ENCODE results near the gene ZNF525. TPM values are rescaled to one million over a fixed set of nuclear protein-coding genes. Genes with fewer than 3 reads are reported as not detected.
A peak's percentile ranks its signal among the peaks of the same experiment; 100 is the strongest.

ZNF525 gene
- total RNA-seq, 6 donors from 2014 or later, result 2.4 to 15.7 (median 9.9) TPM

DNA sequence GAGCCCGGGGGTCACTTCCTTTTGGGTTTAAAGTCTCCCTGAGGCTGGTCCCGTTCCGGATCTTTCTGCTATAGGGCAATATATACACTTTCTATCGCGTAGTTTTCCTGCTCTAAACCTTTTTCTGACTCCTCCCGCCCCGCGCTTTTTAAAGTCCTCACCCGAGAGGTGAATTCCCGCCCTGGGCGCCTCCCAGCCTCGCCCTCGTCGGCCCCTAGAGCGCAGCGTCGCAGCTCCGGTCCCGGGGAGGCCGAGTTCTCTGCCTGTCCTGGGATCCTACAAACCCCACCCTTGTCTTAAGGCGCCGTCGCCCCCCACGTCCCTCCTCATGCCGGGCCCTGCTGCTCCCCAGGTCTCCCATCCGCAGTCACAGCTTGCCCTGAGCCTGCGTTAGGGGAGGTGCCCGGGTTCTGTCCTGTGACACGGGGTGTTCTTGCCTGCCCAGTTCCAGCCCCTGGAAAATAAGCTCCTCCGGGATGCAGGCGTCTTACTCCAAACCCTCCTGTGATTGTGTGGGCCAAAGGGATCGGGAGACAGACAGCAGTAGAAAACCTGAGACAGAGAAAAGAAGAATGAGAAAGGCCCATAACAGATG, 491 bp downstream of the ZNF525 start:
- Histone ChIP-seq H3K27ac (peak overlapping the region; percentile 45 to 75 (median 68)), H3K4me3 (peak overlapping the region; percentile 54 to 81 (median 66)), H3K4me1 (peaks cover 0 to 14% (median 5%) of the 10 kb centered on the region in 4 donors), H3K36me3 (no peaks in the 10 kb centered on the region), H3K9me3 (peaks cover 0 to 6% (median 0%) of the 10 kb centered on the region in 4 donors), H3K27me3 (no peaks in the 10 kb centered on the region)
- WGBS, 2 donors, result 0 to 1% methylated on average over 26 to 32 of the region's 32 CpGs
- DNase-seq (peak; percentile 25 to 82), ATAC-seq (ENCODE audit: low FRiP score in 2 of 2) (peak; percentile 71 to 76)
- TF ChIP-seq POLR2A (IDR thresholded peaks at IDR 0.05) (no peak), POLR2AphosphoS5 (IDR thresholded peaks at IDR 0.05) (no peak), EP300 (IDR thresholded peaks at IDR 0.05) (no peak)
- TF ChIP-seq, protein P1, sequence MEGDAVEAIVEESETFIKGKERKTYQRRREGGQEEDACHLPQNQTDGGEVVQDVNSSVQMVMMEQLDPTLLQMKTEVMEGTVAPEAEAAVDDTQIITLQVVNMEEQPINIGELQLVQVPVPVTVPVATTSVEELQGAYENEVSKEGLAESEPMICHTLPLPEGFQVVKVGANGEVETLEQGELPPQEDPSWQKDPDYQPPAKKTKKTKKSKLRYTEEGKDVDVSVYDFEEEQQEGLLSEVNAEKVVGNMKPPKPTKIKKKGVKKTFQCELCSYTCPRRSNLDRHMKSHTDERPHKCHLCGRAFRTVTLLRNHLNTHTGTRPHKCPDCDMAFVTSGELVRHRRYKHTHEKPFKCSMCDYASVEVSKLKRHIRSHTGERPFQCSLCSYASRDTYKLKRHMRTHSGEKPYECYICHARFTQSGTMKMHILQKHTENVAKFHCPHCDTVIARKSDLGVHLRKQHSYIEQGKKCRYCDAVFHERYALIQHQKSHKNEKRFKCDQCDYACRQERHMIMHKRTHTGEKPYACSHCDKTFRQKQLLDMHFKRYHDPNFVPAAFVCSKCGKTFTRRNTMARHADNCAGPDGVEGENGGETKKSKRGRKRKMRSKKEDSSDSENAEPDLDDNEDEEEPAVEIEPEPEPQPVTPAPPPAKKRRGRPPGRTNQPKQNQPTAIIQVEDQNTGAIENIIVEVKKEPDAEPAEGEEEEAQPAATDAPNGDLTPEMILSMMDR (IDR thresholded peaks at IDR 0.05), result no peak

DNA sequence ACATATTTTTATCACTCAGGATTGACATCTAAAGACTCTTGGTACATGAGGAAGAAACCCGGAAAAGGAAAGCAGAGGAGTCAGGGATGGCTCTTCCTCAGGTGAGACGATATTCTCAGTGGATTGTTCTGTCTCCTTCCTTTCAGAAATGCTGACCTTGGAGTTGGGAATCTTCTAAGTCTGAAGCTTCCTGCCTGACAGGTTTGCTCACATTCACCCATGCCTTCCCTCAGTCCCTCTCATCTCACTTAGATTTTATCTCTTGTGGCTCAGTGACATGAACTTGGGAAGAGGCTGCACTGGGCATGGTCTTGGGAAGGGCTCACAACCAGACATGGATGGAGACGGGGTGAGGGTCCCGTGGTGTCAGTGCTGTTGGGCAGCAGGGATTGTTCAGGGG, 6.7 kb downstream of the ZNF525 start:
- ATAC-seq (ENCODE audit: low FRiP score in 2 of 2) (no peak), DNase-seq (no peak)
- Histone ChIP-seq H3K27me3 (no peaks in the 10 kb centered on the region), H3K9me3 (peaks cover 0 to 6% (median 0%) of the 10 kb centered on the region in 4 donors), H3K4me1 (no peaks in the 10 kb centered on the region), H3K36me3 (peaks cover 0 to 39% (median 26%) of the 10 kb centered on the region in 4 donors), H3K4me3 (no peak overlapping the region), H3K27ac (no peak overlapping the region)
- no peak for TF ChIP-seq EP300 (IDR thresholded peaks at IDR 0.05)
- WGBS, 2 donors, result 89 to 91% methylated on average over 4 of the region's 4 CpGs

DNA sequence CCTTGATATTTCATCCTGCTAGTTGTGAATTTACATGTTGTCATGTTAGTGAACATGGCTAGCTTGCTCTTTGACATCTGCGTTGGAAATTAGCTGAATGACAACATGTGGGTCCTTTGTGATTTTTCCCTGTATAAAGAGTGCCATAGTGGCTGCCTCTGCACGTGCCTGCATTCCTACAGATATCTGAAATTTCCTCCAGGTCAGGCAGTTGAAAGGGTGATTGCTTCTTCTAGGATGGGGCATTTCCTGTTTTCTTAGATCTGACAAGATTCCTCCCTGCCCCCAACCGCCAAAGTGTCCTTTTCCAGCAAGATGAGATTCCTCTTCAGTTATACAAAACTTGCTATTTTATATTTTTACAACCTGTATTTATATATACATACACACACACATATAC, 8.8 kb downstream of the ZNF525 start:
- Histone ChIP-seq H3K27ac (no peak overlapping the region), H3K4me1 (no peaks in the 10 kb centered on the region), H3K36me3 (peaks cover 11 to 60% (median 42%) of the 10 kb centered on the region in 4 donors), H3K9me3 (peaks cover 0 to 14% (median 8%) of the 10 kb centered on the region in 4 donors), H3K27me3 (no peaks in the 10 kb centered on the region), H3K4me3 (no peak overlapping the region)
- no peak for ATAC-seq (ENCODE audit: low FRiP score in 2 of 2)
- DNase-seq, result no peak
- TF ChIP-seq POLR2AphosphoS5 (IDR thresholded peaks at IDR 0.05), result no peak
- TF ChIP-seq, protein P1 (IDR thresholded peaks at IDR 0.05), result no peak
- WGBS, 2 donors, result 47 to 59% methylated on average over 3 of the region's 3 CpGs

DNA sequence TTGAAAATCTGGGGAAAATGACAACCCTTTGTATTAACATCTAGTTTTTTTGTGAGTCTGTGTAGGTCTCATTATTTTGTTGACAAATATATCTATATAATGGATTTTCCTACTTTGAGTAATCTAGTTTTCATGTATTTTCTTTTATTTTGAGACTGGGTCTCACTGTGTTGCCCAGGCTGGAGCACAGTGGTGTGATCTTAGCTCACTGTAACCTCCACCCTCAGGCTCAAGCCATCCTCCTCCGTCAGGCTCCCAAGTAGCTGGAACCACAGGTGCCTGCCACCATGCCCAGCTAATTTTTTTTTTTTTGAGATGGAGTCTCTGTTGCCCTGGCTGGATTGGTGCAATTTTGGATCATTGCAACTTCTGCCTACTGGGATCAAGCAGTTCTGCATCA, 9.2 kb downstream of the ZNF525 start:
- Histone ChIP-seq H3K27ac (no peak overlapping the region), H3K4me3 (no peak overlapping the region), H3K36me3 (peaks cover 11 to 64% (median 46%) of the 10 kb centered on the region in 4 donors), H3K9me3 (peaks cover 0 to 19% (median 11%) of the 10 kb centered on the region in 4 donors), H3K27me3 (no peaks in the 10 kb centered on the region), H3K4me1 (no peaks in the 10 kb centered on the region)
- DNase-seq (no peak), ATAC-seq (ENCODE audit: low FRiP score in 2 of 2) (no peak)
- TF ChIP-seq, protein P1 (IDR thresholded peaks at IDR 0.05), result no peak
- TF ChIP-seq POLR2A (IDR thresholded peaks at IDR 0.05) (no peak), POLR2AphosphoS5 (IDR thresholded peaks at IDR 0.05) (no peak), EP300 (IDR thresholded peaks at IDR 0.05) (no peak)
- 100% methylated on average over 1 of the region's 1 CpG for WGBS, 2 donors

DNA sequence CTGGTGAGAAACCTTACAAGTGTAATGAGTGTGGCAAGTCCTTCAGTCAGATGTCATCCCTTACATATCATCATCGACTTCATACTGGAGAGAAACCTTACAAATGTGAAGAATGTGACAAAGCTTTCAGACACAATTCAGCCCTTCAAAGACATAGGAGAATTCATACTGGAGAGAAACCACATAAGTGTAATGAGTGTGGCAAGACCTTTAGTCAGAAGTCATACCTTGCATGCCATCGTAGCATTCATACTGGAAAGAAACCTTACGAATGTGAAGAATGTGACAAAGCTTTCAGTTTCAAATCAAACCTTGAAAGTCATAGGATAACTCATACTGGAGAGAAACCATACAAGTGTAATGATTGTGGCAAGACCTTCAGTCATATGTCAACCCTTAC, 15.9 kb downstream of the ZNF525 start:
- Histone ChIP-seq H3K4me1 (no peaks in the 10 kb centered on the region), H3K27me3 (no peaks in the 10 kb centered on the region), H3K9me3 (peaks cover 6 to 76% (median 64%) of the 10 kb centered on the region in 4 donors), H3K27ac (no peak overlapping the region), H3K4me3 (no peak overlapping the region), H3K36me3 (peaks cover 11 to 58% (median 44%) of the 10 kb centered on the region in 4 donors)
- TF ChIP-seq POLR2AphosphoS5 (IDR thresholded peaks at IDR 0.05) (no peak), POLR2A (IDR thresholded peaks at IDR 0.05) (no peak), EP300 (IDR thresholded peaks at IDR 0.05) (no peak)
- ATAC-seq (ENCODE audit: low FRiP score in 2 of 2) (no peak), DNase-seq (no peak)
- 86 to 98% methylated on average over 3 of the region's 3 CpGs for WGBS, 2 donors

DNA sequence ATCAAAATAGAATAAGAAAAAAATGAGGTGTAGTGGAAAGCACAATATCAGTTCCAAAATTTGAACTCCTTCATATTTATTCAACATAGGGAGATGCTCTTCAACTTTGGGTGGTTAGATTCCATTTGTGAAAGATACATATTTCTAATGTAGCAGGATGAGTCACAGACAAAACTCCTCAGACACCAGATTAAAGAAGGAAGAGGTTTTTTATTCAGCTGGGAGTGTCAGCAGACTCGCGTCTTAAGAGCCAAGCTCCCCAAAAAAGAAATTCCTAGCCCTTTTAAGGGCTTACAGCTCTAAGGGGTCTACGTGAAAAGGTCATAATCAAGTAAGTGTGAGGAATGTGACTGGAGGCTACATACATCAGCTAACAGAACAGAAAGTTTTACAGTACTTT, 22.7 kb downstream of the ZNF525 start:
- no peak overlapping the region for H3K4me3 ChIP-seq
- H3K36me3 ChIP-seq, result no peaks in the 10 kb centered on the region
- no peak for DNase-seq
- H3K27me3 ChIP-seq, result no peaks in the 10 kb centered on the region
- H3K4me1 ChIP-seq, result no peaks in the 10 kb centered on the region
- no peak for ATAC-seq (ENCODE audit: low FRiP score in 2 of 2)
- no peak overlapping the region for H3K27ac ChIP-seq
- WGBS, 2 donors, result 73 to 77% methylated on average over 3 of the region's 3 CpGs
- H3K9me3 ChIP-seq, result peaks cover 3 to 53% (median 40%) of the 10 kb centered on the region in 4 donors
- TF ChIP-seq, protein P1 (IDR thresholded peaks at IDR 0.05), result no peak
- TF ChIP-seq POLR2A (IDR thresholded peaks at IDR 0.05), result no peak
- TF ChIP-seq POLR2AphosphoS5 (IDR thresholded peaks at IDR 0.05), result no peak
- TF ChIP-seq EP300 (IDR thresholded peaks at IDR 0.05), result no peak

Measured in upper lobe of left lung (tissue), 6 donors.